C1 segment of cervical spinal cord (tissue), 14 donors: ENCODE results near the gene CAMTA1.

Experiments used
- DNase-seq, 14 donors: peaks; one replicate each; lab custom pipeline; 2025; lab: John Stamatoyannopoulos, UW

Gene CAMTA1

GRCh38 chr1:7508052-7508933, 723.0 kb downstream of the CAMTA1 start:
- DNase-seq = no peak

- DNase-seq = no peak
Measured at GRCh38 chr1:7508934-7509519, 723.8 kb downstream of the CAMTA1 start.

GRCh38 chr1:7509598-7509997, 724.3 kb downstream of the CAMTA1 start:
- DNase-seq = no peak

- no peak for DNase-seq
Measured at GRCh38 chr1:7510389-7510931, 725.2 kb downstream of the CAMTA1 start.

- DNase-seq = no peak
Measured at GRCh38 chr1:7511381-7511780, 726.1 kb downstream of the CAMTA1 start.

- no peak for DNase-seq
Measured at GRCh38 chr1:7513081-7513480, 727.8 kb downstream of the CAMTA1 start.

- DNase-seq = no peak
Measured at GRCh38 chr1:7515175-7515574, 729.9 kb downstream of the CAMTA1 start.

- DNase-seq = no peak
Measured at GRCh38 chr1:7515904-7516303, 730.6 kb downstream of the CAMTA1 start.

- no peak for DNase-seq
Measured at GRCh38 chr1:7516341-7516740, 731.1 kb downstream of the CAMTA1 start.

- DNase-seq = no peak
Measured at GRCh38 chr1:7516929-7517328, 731.7 kb downstream of the CAMTA1 start.

GRCh38 chr1:7517611-7518330, 732.5 kb downstream of the CAMTA1 start:
- no peak for DNase-seq

GRCh38 chr1:7518411-7518810, 733.2 kb downstream of the CAMTA1 start:
- DNase-seq = no peak

- DNase-seq = no peak
Measured at GRCh38 chr1:7519181-7519860, 734.1 kb downstream of the CAMTA1 start.

GRCh38 chr1:7519861-7520395, 734.7 kb downstream of the CAMTA1 start:
- no peak for DNase-seq

GRCh38 chr1:7520496-7520895, 735.2 kb downstream of the CAMTA1 start:
- DNase-seq = no peak

GRCh38 chr1:7524341-7525337, 739.4 kb downstream of the CAMTA1 start:
- DNase-seq = no peak

- no peak for DNase-seq
Measured at GRCh38 chr1:7525338-7526063, 740.2 kb downstream of the CAMTA1 start.

- DNase-seq = no peak
Measured at GRCh38 chr1:7526196-7526866, 741.1 kb downstream of the CAMTA1 start.
